Measurements from ENCODE around the gene PEX6. TPM values are rescaled to one million over a fixed set of nuclear protein-coding genes. Genes with fewer than 3 reads are reported as not detected.

PEX6 gene
- total and polyA plus RNA-seq, 2 of the 13 experiments (the other 11 are each of a cell fraction or from before 2014, with no cell fraction given): 5.1 to 6.7 TPM

DNA sequence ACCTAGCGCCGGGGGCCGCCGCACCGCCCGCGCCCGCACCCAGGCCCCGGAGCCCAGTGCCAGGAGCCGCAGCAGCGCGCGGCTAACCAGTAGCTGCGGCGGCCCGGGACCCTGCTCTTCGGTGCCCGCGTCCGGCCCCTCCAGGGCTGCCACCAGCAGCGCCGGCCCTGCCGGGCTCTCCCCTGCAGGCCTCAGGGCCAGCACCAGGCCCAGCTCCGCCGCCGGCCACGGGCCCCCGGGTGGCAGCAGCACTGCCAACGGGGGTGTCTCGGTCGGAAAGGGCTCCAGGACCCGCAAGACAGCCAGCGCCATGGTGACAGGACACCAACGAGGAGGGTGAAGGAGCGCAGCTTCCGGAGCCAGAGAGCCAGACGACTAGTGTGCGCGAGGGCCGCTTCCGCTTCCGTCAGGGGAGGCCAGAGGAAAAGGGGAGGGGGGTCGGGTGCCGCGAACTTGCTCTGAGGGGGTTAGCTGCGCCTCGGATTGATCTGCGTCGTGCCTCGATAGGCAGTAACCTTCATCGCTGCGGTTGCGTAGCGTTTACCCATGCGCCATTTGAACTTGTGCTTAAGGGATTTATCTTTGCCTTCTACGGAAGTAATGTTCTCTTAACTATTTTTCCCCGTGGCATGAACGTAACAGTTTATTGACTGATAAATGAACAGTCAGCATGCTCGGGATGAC is at the start of gene PEX6 (continued):
- TF ChIP-seq, protein P1, sequence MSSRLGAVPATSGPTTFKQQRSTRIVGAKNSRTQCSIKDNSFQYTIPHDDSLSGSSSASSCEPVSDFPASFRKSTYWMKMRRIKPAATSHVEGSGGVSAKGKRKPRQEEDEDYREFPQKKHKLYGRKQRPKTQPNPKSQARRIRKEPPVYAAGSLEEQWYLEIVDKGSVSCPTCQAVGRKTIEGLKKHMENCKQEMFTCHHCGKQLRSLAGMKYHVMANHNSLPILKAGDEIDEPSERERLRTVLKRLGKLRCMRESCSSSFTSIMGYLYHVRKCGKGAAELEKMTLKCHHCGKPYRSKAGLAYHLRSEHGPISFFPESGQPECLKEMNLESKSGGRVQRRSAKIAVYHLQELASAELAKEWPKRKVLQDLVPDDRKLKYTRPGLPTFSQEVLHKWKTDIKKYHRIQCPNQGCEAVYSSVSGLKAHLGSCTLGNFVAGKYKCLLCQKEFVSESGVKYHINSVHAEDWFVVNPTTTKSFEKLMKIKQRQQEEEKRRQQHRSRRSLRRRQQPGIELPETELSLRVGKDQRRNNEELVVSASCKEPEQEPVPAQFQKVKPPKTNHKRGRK (CRISPR knock-in tag; IDR thresholded peaks at IDR 0.05): peak; percentile 81; the same call in 1 of the 2 replicates
- TF ChIP-seq SIN3B (IDR thresholded peaks at IDR 0.05; ENCODE audit: low read length) (no peak), TOE1 (CRISPR knock-in tag; IDR thresholded peaks at IDR 0.05) (peak; percentile 66; the same call in 1 of the 2 replicates), ZNF451 (CRISPR knock-in tag; IDR thresholded peaks at IDR 0.05) (no peak), ZNF263 (CRISPR knock-in tag; IDR thresholded peaks at IDR 0.05) (no peak), ZNF354B (CRISPR knock-in tag; IDR thresholded peaks at IDR 0.05) (no peak), RARG (CRISPR knock-in tag; IDR thresholded peaks at IDR 0.05; ENCODE audit: low read depth) (no peak), ARNTL (CRISPR knock-in tag; IDR thresholded peaks at IDR 0.05) (no peak; the same call in 1 of the 2 replicates), AHR (CRISPR knock-in tag; IDR thresholded peaks at IDR 0.05) (peak; percentile 90; the same call in 1 of the 2 replicates), SOX13 (IDR thresholded peaks at IDR 0.05) (no peak), SOX13 (CRISPR knock-in tag; conservative IDR thresholded peaks at IDR 0.05 in 1 of 2, IDR thresholded peaks at IDR 0.05 in 1 of 2) (no peak), ZNF569 (CRISPR knock-in tag; IDR thresholded peaks at IDR 0.05; ENCODE audit: borderline replicate concordance) (peak; percentile 72; the same call in 1 of the 2 replicates), ASH2L (IDR thresholded peaks at IDR 0.05; ENCODE audit: insufficient read length, low read depth, low read length) (peak; percentile 76), ZNF563 (CRISPR knock-in tag; IDR thresholded peaks at IDR 0.05) (peak; percentile 97), HMG20B (CRISPR knock-in tag; conservative IDR thresholded peaks at IDR 0.05) (no peak), MTF1 (CRISPR knock-in tag; IDR thresholded peaks at IDR 0.05) (no peak)
- TF ChIP-seq, protein P2, sequence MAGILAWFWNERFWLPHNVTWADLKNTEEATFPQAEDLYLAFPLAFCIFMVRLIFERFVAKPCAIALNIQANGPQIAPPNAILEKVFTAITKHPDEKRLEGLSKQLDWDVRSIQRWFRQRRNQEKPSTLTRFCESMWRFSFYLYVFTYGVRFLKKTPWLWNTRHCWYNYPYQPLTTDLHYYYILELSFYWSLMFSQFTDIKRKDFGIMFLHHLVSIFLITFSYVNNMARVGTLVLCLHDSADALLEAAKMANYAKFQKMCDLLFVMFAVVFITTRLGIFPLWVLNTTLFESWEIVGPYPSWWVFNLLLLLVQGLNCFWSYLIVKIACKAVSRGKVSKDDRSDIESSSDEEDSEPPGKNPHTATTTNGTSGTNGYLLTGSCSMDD (CRISPR knock-in tag; IDR thresholded peaks at IDR 0.05): no peak
- TF ChIP-seq, protein P3, sequence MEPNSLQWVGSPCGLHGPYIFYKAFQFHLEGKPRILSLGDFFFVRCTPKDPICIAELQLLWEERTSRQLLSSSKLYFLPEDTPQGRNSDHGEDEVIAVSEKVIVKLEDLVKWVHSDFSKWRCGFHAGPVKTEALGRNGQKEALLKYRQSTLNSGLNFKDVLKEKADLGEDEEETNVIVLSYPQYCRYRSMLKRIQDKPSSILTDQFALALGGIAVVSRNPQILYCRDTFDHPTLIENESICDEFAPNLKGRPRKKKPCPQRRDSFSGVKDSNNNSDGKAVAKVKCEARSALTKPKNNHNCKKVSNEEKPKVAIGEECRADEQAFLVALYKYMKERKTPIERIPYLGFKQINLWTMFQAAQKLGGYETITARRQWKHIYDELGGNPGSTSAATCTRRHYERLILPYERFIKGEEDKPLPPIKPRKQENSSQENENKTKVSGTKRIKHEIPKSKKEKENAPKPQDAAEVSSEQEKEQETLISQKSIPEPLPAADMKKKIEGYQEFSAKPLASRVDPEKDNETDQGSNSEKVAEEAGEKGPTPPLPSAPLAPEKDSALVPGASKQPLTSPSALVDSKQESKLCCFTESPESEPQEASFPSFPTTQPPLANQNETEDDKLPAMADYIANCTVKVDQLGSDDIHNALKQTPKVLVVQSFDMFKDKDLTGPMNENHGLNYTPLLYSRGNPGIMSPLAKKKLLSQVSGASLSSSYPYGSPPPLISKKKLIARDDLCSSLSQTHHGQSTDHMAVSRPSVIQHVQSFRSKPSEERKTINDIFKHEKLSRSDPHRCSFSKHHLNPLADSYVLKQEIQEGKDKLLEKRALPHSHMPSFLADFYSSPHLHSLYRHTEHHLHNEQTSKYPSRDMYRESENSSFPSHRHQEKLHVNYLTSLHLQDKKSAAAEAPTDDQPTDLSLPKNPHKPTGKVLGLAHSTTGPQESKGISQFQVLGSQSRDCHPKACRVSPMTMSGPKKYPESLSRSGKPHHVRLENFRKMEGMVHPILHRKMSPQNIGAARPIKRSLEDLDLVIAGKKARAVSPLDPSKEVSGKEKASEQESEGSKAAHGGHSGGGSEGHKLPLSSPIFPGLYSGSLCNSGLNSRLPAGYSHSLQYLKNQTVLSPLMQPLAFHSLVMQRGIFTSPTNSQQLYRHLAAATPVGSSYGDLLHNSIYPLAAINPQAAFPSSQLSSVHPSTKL (CRISPR knock-in tag; IDR thresholded peaks at IDR 0.05): peak; percentile 76; the same call in 1 of the 2 replicates

All from HepG2 (cell line).